Left cardiac atrium (tissue), 4 donors: ENCODE results near the gene AGBL1. TPM values are rescaled to one million over a fixed set of nuclear protein-coding genes. Genes with fewer than 3 reads are reported as not detected.

Experiments used
- ATAC-seq, 2 donors: fragments of 200-7000 bp; cut with Tn5 transposase; one replicate each; pipeline ENCODE4 v1.9.1; 2020; ENCODE audit warnings: mild to moderate bottlenecking in 2 of 2, moderate library complexity in 2 of 2
- DNase-seq: peaks from one replicate; pipeline ENCODE4 v3.0.0-alpha.2; 2020
- intact Hi-C, 2 donors: fragments of 100-400 bp; cut with DNase I; formaldehyde crosslinking; loops; one replicate each; pipeline versions ENCODE4 v1.14.1 to v1.15.1; 2022 to 2023
- total RNA-seq, 2 donors: library from RNA; stranded (reverse); fragmentation: NEBNext Ultra II Directional; extraction: Animal tissue kit (Norgen Biotek cat#: 25700); gene quantifications; one replicate each; pipeline ENCODE4 v1.2.1, GENCODE V29; 2021
- donor health status: DM: no; HTN: yes; CAD: no.
- donor health status: DM: no; HTN: yes; CAD: no; lungs with severe emphysema.
- donor health status: DM: yes; HTN: yes; CAD: no.
- donor health status: Dilated cardiomyopathy.

Gene AGBL1
- total RNA-seq, 2 donors from 2014 or later, result 0.05 TPM; not detected in 1

DNA sequence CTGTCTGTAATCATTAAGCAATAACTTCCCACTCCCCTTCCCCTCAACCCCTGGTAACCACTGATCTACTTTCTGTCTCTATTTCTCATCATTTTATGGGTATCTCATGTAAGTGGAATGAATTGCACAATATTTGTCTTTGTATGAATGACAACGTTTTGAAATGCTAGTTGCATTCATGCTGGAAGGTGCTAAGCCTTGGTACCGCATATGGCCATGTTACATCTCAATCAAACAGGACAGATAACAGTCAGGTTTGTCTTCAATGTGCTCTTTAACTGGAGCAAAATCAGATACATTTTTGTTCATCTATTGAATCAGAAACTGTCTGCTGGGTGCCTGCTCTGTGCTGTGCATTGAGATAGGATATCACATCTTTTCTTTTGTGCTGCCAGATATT, 134.2 kb downstream of the AGBL1 start:
- intact Hi-C loops, result no loop called here
- ATAC-seq (no peak), DNase-seq (no peak)

DNA sequence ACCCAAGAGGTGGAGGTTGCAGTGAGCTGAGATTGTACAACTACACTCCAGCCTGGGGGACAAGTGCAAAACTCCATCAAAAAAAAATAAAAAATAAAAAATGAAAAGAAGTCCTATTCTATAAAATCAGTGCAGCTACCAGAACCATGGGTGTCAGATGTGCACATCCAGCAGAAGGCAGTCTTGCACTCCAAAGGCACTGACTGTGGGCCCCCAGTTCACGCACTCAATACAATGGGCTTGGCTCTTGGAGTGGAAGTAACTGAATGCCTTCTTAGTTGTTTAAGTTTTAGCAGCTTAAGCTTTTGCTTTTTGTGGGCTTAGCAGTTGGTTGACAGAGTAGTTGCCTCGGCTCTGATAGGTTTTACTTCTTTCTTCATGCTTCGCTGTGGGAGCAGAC, 141.4 kb downstream of the AGBL1 start:
- intact Hi-C loops, result no loop called here
- no peak for ATAC-seq
- DNase-seq, result no peak

DNA sequence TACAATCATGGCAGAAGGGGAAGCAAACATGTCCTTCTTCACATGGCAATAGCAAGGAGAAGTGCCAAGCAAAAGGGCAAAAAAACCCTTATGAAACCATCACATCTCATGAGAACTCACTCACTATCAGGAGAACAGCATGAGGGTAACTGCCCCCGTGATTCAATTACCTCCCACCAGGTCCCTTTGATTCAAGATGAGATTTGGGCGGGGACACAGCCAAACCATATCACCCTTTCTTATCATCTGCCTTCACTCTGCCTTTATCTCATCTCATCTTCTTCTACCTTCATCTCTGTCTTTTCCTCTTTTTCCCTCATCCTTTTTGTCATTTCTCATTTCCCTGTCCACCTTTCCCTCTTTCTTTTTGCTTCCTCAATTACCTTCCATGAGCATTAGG, 149.6 kb downstream of the AGBL1 start:
- intact Hi-C loops, result no loop called here

DNA sequence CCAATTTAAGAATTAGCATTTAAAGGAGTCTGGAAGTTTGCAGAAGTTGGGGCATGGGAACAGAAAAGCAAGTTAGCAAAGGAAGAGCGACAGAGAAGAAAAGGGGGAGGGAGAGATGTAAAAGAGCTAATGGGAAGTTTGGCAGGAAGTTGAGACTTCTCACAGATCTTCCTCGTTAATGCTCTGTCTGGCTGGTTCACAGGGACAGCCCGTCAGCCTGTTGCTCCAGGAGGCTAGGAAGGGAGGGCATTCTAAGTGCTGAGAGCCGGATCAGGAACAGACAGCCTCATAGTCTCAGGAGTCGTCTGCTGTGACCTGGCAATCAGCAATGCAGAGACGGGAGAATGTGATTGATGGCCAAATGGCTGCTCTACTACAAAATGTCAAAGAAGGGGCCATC, 150.3 kb downstream of the AGBL1 start:
- no peak for ATAC-seq
- DNase-seq, result no peak
- intact Hi-C loops, result loop anchor here in 1 of 2 donors (10.0 kb wide), 1 partner anchor 515 kb away; no protein-coding TSS in a partner anchor

More for the DNA sequence above, 149.6 kb downstream of the AGBL1 start:
- DNase-seq (no peak), ATAC-seq (no peak)

DNA sequence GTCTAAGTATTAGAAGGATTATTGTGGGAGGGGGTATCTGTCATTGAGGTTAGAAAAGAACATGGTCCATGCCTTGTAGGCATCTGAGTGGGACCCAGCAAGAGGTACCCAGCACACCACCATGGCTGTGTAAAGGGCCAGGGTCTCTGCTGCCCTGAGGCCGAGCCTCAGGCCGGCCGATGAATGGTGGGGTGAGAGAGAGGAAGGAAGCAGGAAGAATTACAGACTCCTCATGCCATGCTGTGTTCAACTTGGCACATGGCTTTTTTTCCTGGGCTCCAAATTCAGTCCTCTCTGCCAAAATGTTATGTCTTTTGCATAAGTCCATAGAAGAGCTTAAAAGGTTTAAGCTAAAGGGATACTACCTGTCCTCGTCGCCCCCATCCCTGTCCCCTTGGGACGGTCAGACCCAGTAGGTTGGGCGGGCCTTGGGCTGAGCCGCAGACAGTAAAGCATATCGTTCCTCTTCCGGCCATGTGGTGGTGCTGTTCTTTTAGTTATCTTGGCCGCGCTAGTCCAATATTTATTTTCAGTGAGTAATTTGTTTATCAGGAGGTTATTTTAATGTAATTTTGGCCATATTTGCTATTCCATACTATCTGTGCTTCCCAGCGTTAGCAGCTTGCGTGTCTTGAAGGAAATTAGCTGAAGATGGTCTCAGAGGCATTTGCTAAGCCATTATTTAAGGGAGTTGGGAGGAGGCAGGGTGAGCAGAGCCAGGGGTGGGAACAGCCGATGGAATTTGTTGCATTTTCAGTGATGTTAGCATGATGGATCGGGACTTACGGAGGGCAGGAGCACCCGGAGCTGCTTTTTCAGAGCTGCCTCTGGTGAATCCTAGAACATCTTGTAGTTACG, 152.4 kb downstream of the AGBL1 start:
- peak in 1 of 2 donors; percentile 61 for ATAC-seq
- DNase-seq, result peak; percentile 30
- intact Hi-C loops, result loop anchor here in 1 of 2 donors (10.0 kb wide), 1 partner anchor 513 kb away; no protein-coding TSS in a partner anchor

DNA sequence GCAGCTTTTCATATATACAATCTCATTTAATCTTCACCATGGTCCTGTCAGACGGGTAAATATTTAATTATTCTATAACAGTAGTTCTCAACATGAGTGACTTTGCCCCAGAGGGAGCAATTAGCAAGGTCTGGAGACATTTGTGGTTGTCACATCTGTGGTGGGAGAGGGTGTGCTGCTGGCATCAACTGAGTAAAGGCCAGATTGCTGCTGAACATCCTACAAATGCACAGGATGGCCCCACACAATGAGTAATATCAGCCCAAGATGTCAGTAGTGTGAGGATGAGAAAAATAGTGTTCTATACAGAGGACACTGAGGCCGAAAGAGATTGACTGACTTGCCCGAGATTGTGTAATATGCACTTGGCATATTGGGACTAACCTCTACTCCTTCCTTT, 156.0 kb downstream of the AGBL1 start:
- ATAC-seq (no peak), DNase-seq (no peak)
- intact Hi-C loops, result loop anchor here in 1 of 2 donors (10.0 kb wide), 1 partner anchor 509 kb away; no protein-coding TSS in a partner anchor

DNA sequence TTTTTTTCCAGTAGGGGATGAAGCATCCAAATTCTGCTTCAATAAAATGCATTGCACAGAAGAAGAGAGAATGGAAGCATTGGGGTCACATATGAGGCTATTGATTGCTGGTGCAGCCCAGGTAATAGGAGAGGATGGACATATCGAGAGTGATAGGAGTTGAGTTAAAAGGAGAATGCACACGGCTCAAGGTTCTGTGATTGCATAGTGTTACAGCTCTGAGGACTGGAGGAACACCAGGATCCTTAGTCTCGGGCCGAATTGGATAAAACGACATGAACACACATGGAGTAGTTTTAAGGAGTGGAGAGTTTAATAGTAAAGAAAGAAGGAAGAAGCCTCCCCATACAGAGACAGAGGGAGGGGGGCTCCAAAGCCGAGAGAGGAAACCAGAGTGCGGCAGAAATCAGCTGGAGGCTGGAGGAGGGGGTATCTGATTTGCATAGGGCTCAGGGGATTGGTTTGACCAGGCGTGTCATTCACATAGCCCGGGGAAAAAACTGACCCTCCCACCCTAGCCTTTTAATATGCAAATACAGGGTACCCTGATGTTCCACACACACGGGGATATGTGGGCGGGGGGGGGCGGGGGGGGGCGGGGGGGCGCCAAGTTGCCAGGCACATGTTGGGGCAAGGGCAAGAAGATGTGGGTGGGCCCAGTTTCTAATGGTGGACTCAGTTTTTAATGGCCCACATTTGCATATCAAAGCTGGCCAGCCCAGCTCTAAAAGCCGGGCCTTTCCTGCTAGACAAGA, 156.9 kb downstream of the AGBL1 start:
- intact Hi-C loops, result loop anchor here in 1 of 2 donors (10.0 kb wide), 1 partner anchor 508 kb away; no protein-coding TSS in a partner anchor
- ATAC-seq (no peak), DNase-seq (no peak)

DNA sequence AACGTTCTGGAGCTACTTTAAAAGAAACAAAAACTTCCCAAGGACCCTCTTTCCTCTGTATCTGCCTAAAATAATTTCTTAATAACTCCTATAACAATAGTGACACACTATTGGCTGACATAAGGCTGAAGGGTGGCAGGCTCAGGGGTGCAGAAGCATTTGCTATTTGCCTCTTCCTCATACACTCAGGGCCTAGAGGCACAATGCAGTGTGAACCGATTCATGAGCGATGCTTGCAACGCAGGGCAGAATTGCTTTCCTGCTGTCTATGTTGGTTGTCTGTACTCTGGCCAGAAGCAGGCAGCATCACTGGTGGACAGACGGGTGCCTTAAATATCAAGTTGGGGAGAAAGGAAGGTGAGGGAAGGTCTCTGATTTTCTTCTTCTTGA, 157.4 kb downstream of the AGBL1 start:
- intact Hi-C loops, result loop anchor here in 1 of 2 donors (10.0 kb wide), 1 partner anchor 508 kb away; no protein-coding TSS in a partner anchor
- ATAC-seq, result no peak

DNA sequence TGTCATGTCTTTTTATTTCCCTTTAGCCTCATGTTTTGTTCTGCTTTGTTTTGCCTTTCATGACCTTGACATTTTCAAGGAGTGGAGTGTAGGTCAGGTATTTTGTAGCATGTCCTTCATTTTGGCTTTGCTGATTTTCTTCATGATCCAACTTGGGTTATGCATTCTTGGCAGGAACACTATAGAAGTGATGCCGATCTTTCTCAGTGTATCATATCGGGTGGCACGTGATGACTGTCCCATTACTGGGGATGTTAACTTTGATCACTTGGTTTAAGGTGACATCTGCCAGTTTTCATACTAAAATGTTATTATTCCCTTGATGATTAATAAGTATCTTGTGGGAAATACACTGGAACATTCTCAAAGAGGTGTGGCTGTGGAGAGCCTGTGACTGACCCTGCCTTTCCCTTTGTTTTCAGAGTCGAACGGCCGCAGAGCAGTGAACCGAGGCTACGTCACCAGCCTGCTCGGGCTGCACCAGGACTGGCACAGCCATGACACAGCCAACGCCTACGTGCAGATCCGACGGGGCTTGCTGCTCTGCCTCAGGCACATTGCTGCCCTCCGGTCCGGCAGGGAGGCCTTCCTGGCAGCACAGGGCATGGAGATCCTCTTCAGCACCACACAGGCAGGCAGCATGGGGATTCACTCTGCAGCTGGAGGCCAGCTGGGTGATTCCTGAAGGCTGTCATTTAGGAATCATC, 167.7 kb downstream of the AGBL1 start:
- intact Hi-C loops, result no loop called here
- ATAC-seq, result no peak
- DNase-seq, result no peak

More for the DNA sequence above, 157.4 kb downstream of the AGBL1 start:
- DNase-seq, result no peak

DNA sequence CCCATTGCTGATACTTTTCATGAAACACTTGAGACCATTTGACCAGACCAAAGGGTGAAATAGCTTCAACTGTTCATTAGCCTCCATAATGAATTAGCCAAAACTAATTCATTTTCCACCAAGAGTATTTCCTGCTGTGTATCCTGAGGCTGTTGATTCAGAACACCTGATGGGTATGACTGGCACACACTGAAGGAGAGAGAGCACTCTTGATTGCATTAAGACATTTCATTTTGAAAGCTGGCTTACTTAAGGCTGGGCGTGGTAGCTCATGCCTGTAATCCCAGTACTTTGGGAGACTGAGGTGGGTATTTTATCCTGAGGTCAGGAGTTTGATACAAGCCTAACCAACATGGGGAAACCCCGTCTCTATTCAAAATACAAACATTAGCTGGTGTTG, 175.6 kb downstream of the AGBL1 start:
- no peak for DNase-seq
- intact Hi-C loops, result no loop called here
- ATAC-seq, result no peak

DNA sequence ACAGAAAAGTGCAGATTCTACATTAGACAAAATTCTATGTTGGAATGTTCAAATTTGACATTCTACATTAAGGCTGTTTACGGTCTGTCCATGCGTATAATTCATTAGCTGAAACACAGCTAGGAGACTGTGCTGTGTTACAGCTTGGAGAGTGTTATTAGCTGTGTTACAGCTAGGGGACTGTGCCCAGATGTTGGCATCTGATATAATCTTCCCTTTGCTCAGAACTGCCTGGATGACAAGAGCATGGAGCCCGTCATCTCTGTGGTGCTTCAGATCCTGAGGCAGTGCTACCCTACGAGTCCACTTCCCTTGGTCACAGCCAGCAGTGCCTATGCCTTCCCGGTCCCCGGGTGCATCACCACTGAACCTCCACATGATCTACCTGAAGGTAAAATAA, 177.0 kb downstream of the AGBL1 start:
- no peak for DNase-seq
- no peak for ATAC-seq
- intact Hi-C loops, result no loop called here

DNA sequence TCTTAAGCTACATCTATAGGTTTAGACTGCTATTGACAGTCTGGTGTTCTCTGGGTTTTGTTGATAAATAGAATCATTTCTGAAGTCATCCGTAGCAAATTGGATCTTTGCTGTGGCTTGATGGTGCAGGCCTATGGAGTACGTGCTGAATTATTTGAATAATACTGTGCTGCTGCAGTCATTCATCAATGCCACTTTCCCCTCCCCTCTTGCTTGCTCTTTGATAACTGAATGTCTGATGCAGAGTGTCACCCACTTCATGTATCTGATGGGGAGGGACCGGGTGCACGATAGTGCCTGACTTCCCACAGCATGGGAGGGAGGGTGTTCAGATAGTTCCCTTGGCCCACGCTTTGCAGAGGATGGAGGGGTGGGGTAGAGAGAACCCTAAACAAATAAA, 179.9 kb downstream of the AGBL1 start:
- DNase-seq, result no peak
- no peak for ATAC-seq
- intact Hi-C loops, result no loop called here

DNA sequence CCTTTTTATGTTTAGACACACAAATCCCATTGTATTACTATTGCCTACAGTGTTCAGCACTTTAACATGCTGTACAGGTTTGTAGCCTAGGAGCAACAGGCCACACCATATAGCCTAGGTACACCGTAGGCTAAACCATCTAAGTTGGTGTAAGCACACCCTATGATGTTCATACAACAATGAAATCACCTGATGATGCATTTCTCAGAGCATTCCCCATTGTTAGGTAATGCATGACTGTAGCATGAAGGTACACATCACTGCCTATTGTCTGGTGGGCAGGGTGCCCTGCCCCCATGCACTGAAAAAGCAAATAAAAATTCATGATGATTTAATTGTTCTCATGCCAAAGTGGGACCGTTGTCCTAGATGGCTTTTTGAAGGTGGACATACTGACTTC, 183.6 kb downstream of the AGBL1 start:
- intact Hi-C loops, result no loop called here
- DNase-seq, result no peak
- no peak for ATAC-seq

DNA sequence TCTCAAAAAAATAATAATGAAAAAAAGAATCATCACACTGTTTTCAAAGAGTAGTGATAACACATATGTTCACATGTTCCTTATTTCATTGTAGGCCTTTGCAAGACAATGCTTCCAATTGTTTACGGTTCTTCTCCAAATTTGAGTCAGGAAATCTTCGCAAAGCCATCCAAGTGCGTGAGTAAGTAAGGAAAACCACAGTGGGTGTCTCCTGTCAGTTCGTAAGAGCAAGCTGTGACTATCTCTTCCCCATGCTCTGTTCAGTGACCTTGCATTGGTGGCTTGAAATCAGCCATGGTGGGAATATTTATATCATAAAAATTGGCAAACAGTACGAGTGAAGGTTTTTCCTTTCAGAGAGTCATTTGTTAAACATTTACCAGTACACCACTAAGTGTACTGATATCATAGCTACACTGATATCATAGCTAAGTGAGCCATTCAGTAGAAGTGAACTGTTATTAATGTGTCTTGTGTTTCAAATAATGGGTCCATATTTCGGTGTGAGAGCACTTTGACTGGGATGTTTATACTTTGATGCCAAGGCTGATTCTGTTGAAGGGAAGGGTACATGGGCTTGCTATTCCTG, 187.3 kb downstream of the AGBL1 start:
- ATAC-seq, result no peak
- intact Hi-C loops, result no loop called here
- DNase-seq, result no peak

DNA sequence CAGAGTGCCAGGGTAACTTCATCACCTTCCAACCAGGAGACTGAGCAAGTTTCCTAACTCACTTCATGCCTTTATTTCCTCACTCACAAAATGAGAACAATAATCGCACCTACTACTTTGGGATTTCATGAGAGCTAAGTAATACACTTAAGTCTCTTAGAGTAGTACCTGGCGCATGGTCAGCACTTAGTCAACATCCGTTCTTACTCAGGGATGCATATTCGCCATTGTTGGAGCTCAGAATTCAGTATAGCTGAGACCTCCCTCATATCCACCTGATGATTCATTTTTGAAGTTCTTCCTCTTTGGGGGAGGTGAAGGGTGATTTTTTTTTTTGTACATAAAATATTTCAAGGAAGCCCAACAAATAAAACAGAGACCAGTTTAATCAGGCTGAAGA, 188.2 kb downstream of the AGBL1 start:
- DNase-seq (no peak), ATAC-seq (no peak)
- intact Hi-C loops, result no loop called here

DNA sequence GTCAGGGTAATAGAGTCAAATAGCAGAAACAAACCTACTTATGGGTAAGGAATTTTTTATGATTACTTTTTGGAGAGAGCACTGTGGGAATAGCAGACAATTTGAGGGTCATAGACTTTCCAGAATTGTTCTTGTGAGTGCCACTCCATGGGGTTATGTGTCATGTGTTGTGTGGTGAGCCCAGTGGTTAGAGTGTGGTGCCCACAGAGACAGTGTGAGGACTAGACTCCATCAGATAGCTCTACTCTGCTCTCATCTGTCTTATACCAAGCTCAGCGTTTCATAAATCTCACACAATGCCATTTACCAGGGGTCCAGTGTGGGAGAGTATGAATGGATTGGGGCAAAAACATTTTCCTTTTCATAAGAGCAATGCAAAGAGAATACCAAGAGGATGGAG, 188.9 kb downstream of the AGBL1 start:
- intact Hi-C loops, result no loop called here
- DNase-seq (no peak), ATAC-seq (no peak)

DNA sequence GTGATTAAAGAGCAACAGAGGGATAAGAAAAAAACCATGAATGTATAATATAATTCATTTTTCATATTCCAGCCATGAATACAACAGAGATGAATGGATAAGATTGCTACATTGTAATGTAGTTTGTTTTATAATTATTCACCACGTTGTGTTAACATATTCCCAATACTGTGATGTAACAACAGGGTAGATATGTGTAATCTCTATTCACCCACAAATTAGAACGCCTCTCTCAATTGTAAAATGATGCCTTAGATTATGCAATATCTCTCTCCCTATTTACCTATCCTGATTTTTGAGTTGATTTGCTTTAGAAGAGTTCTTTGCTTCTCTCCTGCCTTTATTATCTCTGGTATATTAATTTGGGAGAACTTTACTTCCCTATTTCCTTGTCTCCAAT, 193.6 kb downstream of the AGBL1 start:
- DNase-seq (no peak), ATAC-seq (no peak)
- intact Hi-C loops, result no loop called here

DNA sequence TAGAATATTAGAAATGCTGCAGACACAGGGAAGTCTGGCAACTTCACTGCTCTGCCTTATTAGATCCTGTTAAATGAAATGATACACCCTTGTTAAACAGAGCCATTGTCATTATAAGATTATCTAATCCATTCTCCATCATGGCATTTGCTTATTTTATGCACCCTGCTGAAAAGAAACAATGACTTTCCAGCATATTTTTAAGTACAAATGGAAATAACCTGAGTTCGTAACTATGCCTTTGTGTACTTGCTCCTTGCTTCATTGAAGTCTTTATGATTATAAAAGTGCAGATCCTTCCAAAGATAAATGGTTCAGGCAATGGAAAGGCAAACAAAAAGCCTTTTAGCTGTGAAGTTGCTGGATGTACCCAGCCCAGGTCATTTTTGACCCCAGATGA, 195.7 kb downstream of the AGBL1 start:
- intact Hi-C loops, result no loop called here

DNA sequence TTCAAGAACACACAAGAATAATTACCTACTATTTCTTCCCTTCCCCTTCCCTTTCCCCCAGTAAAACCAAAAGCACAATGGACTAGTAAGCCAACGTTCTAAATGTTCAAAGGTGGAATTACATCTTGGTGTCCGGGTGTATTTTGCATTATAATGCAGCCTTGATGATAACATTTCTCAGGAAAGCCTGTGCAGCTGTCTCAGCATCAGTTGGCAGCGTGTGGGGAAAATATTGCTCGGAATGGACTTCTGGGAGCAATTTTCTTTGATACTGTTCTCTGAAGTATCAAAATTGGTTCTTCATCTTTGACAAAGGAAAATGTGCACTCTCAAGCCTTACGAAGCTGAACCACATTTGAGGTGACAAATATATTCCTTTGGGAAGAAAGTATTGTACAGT, 198.9 kb downstream of the AGBL1 start:
- ATAC-seq, result no peak
- DNase-seq, result no peak
- intact Hi-C loops, result no loop called here

More for the DNA sequence above, 195.7 kb downstream of the AGBL1 start:
- ATAC-seq, result no peak
- DNase-seq, result no peak
